Endodermal cell (in vitro differentiated cells): ENCODE results near the gene SLX4IP. TPM values are rescaled to one million over a fixed set of nuclear protein-coding genes. Genes with fewer than 3 reads are reported as not detected.

Experiments used
- DNase-seq: peaks from one replicate; pipeline ENCODE4 v3.0.0-alpha.2; 2017
- H3K27ac ChIP-seq: 2 replicates; pipeline ENCODE4 v1.5.1; 2013; ENCODE audit warnings: mild to moderate bottlenecking, low read depth, low read length, moderate library complexity
- H3K27me3 ChIP-seq: 2 replicates; pipeline ENCODE4 v1.6.1; 2013; ENCODE audit warnings: mild to moderate bottlenecking, low read length, moderate library complexity; ENCODE audit not compliant: insufficient read depth, control insufficient read depth, poor library complexity, severe bottlenecking
- H3K36me3 ChIP-seq: 2 replicates; pipeline ENCODE4 v1.7.0; 2013; ENCODE audit warnings: mild to moderate bottlenecking, low read length, moderate library complexity; ENCODE audit not compliant: control insufficient read depth, insufficient read depth
- H3K4me1 ChIP-seq: one replicate; pipeline ENCODE4 v1.7.0; 2013; ENCODE audit warnings: low read length; ENCODE audit not compliant: control insufficient read depth, insufficient read depth
- H3K4me3 ChIP-seq: 2 replicates; pipeline ENCODE4 v1.5.1; 2013; ENCODE audit warnings: mild to moderate bottlenecking, low read length, moderate library complexity
- H3K9ac ChIP-seq: 2 replicates; pipeline ENCODE4 v1.6.1; 2013; ENCODE audit warnings: mild to moderate bottlenecking, low read length, moderate library complexity; ENCODE audit not compliant: poor library complexity, severe bottlenecking; ENCODE audit errors: extremely low read depth
- H3K9me3 ChIP-seq: 2 replicates; pipeline ENCODE4 v1.6.1; 2013; ENCODE audit warnings: mild to moderate bottlenecking, low read length, moderate library complexity; ENCODE audit not compliant: control insufficient read depth
- H3K27ac Mint-ChIP-seq: 2 replicates; pipeline ENCODE4 v1.8.0; 2020; ENCODE audit warnings: mixed read lengths
- H3K27me3 Mint-ChIP-seq: 2 replicates; pipeline ENCODE4 v1.8.0; 2021; ENCODE audit warnings: mild to moderate bottlenecking, mixed read lengths; ENCODE audit not compliant: insufficient read depth
- H3K36me3 Mint-ChIP-seq: 2 replicates; pipeline ENCODE4 v1.8.0; 2020; ENCODE audit warnings: low read depth, mixed read lengths
- H3K4me1 Mint-ChIP-seq: 2 replicates; pipeline ENCODE4 v1.8.0; 2020; ENCODE audit warnings: mixed read lengths
- H3K4me3 Mint-ChIP-seq: 2 replicates; pipeline ENCODE4 v1.8.0; 2020; ENCODE audit warnings: mild to moderate bottlenecking, moderate library complexity, mixed read lengths
- H3K9me3 Mint-ChIP-seq: 2 replicates; pipeline ENCODE4 v1.8.0; 2020; ENCODE audit warnings: mild to moderate bottlenecking, mixed read lengths
- CTCF ChIP-seq: fragments of 200-600 bp; sonication (generic); conservative IDR thresholded peaks from 2 replicates; pipeline ENCODE4 v1.5.0; 2021; ENCODE audit warnings: antibody characterized with exemption, mild to moderate bottlenecking
- WGBS, 2 experiments: methylation state at CpG; one replicate each; pipeline versions ENCODE4 v1.1.5 to v1.1.7; 2013; ENCODE audit warnings: missing lambda C conversion rate in 2 of 2, mixed read lengths in 1 of 2; ENCODE audit not compliant: insufficient coverage in 1 of 2, insufficient read length in 1 of 2; 5-methylcytosine and 5-hydroxymethylcytosine counted together
- total RNA-seq, 2 donors: library from RNA; stranded (reverse); fragmentation: NEBNext Ultra II Directional in 1 of 2; extraction: Animal tissue kit (Norgen Biotek cat#: 25700) in 1 of 2; gene quantifications; 2 replicates in 1 of 2; 3 replicates in 1 of 2; pipeline ENCODE4 v1.2.1, GENCODE V29; 2021

SLX4IP gene
- total RNA-seq, 2 donors from 2014 or later, result 9.2 to 9.5 TPM

GRCh38 chr20:10671919-10672623, 237.0 kb downstream of the SLX4IP start:
- 0 to 3% methylated on average over 9 to 42 of the region's 42 CpGs for whole genome bisulfite sequencing, 2 experiments
- H3K27ac ChIP-seq, result peak overlapping the region; percentile 84
- peaks cover 3% of the 10 kb centered on the region for H3K4me1 ChIP-seq
- Mint-ChIP-seq H3K4me1 (peaks cover 23% of the 10 kb centered on the region), H3K9me3 (no peaks in the 10 kb centered on the region), H3K27me3 (peaks cover 62% of the 10 kb centered on the region), H3K36me3 (peaks cover 2% of the 10 kb centered on the region), H3K27ac (no peak overlapping the region), H3K4me3 (peak overlapping the region; percentile 81)
- peak; percentile 84 for DNase-seq
- TF ChIP-seq CTCF, result no peak
- peaks cover 59% of the 10 kb centered on the region for H3K27me3 ChIP-seq
- no peaks in the 10 kb centered on the region for H3K9me3 ChIP-seq
- H3K4me3 ChIP-seq, result peak overlapping the region; percentile 85
- H3K36me3 ChIP-seq, result no peaks in the 10 kb centered on the region
- peak overlapping the region; percentile 34 for H3K9ac ChIP-seq

- no peaks in the 10 kb centered on the region for H3K9me3 ChIP-seq
- H3K36me3 ChIP-seq, result no peaks in the 10 kb centered on the region
- Mint-ChIP-seq H3K36me3 (no peaks in the 10 kb centered on the region), H3K4me1 (peaks cover 23% of the 10 kb centered on the region), H3K9me3 (no peaks in the 10 kb centered on the region), H3K27me3 (peaks cover 63% of the 10 kb centered on the region), H3K27ac (peak overlapping the region; percentile 78), H3K4me3 (peak overlapping the region; percentile 81)
- peak overlapping the region; percentile 84 for H3K27ac ChIP-seq
- no peak for TF ChIP-seq CTCF
- DNase-seq, result peak; percentile 85
- peak overlapping the region; percentile 72 for H3K9ac ChIP-seq
- H3K4me1 ChIP-seq, result peaks cover 3% of the 10 kb centered on the region
- 0% methylated on average over 23 to 47 of the region's 47 CpGs for WGBS, 2 experiments
- H3K27me3 ChIP-seq, result peaks cover 59% of the 10 kb centered on the region
- H3K4me3 ChIP-seq, result peak overlapping the region; percentile 85
Observed at GRCh38 chr20:10672624-10673127, 237.6 kb downstream of the SLX4IP start.

GRCh38 chr20:10673176-10673841, 238.2 kb downstream of the SLX4IP start:
- peaks cover 55% of the 10 kb centered on the region for H3K27me3 ChIP-seq
- Mint-ChIP-seq H3K4me1 (peaks cover 23% of the 10 kb centered on the region), H3K9me3 (no peaks in the 10 kb centered on the region), H3K36me3 (no peaks in the 10 kb centered on the region), H3K4me3 (peak overlapping the region; percentile 81), H3K27ac (peak overlapping the region; percentile 92), H3K27me3 (peaks cover 65% of the 10 kb centered on the region)
- peak overlapping the region; percentile 72 for H3K9ac ChIP-seq
- 0% methylated on average over 11 to 73 of the region's 73 CpGs for WGBS, 2 experiments
- no peak for TF ChIP-seq CTCF
- no peaks in the 10 kb centered on the region for H3K36me3 ChIP-seq
- DNase-seq, result peak; percentile 75
- H3K4me1 ChIP-seq, result peaks cover 3% of the 10 kb centered on the region
- no peaks in the 10 kb centered on the region for H3K9me3 ChIP-seq
- H3K4me3 ChIP-seq, result peak overlapping the region; percentile 85
- H3K27ac ChIP-seq, result peak overlapping the region; percentile 84
